Measurements from ENCODE around the gene ACSBG1.

- TF ChIP-seq EZH2phosphoT487 (IDR thresholded peaks at IDR 0.05; ENCODE audit: low read length), result no peak
- no peak for TF ChIP-seq CTCF (IDR thresholded peaks at IDR 0.05; ENCODE audit: low read length)
Observed at GRCh38 chr15:78236491-78236890, 2.1 kb upstream of the ACSBG1 start.

All from MM.1S (cell line).